ENCODE data around the gene GGA1. TPM values are rescaled to one million over a fixed set of nuclear protein-coding genes. Genes with fewer than 3 reads are reported as not detected.

GGA1 gene
- total RNA-seq, 2 donors from 2014 or later: 17.7 to 29.0 TPM

DNA sequence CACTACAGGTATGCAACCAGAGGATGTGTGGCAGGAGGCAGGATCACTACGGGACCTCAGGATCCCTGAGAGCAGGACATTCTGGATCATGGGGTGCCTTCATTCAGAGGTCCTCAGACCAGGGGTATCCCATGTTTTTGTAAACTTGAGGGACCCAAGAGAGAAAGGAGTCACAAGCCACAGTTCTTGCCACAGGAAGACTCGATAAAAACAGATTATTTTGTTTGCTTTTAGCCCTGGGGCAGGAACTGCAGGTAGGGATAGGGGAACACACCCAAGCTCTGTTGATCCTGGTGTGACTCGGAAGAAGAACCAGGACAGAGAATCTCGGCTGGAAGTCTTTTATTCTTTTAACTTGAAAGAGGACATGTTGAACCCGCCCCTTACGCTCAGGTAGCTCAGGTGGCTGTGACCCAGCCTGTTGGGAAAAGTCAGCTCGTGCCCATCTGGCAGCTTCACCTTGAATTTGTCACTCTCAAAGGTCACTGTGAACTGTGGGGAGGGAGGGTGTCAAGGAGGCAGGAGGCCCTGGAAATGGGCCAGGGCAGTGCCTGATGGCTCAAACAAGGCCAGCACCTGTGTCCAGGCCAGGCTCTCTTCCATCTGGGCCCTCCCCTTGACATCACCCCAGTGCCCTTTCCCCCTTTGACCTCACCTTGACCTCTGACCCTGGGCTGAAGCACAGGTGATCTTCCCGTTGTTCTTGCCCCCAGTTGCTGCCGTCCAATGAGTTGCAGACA is 38.5 kb upstream of the GGA1 start:
- no peak for DNase-seq (ENCODE audit: low spot score)
- peaks cover 14% of the 10 kb centered on the region for H3K36me3 ChIP-seq
- no peak overlapping the region for H3K27ac ChIP-seq
- H3K9me3 ChIP-seq: no peaks in the 10 kb centered on the region
- TF ChIP-seq, protein P1, sequence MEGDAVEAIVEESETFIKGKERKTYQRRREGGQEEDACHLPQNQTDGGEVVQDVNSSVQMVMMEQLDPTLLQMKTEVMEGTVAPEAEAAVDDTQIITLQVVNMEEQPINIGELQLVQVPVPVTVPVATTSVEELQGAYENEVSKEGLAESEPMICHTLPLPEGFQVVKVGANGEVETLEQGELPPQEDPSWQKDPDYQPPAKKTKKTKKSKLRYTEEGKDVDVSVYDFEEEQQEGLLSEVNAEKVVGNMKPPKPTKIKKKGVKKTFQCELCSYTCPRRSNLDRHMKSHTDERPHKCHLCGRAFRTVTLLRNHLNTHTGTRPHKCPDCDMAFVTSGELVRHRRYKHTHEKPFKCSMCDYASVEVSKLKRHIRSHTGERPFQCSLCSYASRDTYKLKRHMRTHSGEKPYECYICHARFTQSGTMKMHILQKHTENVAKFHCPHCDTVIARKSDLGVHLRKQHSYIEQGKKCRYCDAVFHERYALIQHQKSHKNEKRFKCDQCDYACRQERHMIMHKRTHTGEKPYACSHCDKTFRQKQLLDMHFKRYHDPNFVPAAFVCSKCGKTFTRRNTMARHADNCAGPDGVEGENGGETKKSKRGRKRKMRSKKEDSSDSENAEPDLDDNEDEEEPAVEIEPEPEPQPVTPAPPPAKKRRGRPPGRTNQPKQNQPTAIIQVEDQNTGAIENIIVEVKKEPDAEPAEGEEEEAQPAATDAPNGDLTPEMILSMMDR (IDR thresholded peaks at IDR 0.05): no peak
- no peaks in the 10 kb centered on the region for H3K27me3 ChIP-seq
- no peak overlapping the region for H3K4me3 ChIP-seq
- H3K4me1 ChIP-seq: peaks cover 0 to 38% of the 10 kb centered on the region in 2 donors

DNA sequence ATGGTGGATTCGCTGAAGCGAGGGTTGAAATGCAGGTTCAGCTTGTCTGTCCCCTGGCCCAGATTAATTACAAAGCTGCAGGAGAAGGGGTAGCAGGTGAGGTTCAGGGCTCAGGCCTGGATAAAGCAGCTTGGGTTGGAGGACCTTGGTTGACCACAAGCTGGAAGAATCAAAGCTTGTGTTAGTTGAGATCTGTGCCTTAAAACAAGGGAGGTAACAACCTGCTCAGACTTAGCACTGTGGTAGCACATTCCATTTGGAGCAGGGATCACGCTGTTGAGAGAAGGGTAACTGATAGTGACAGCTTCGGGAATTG is 38.0 kb upstream of the GGA1 start:
- no peaks in the 10 kb centered on the region for H3K9me3 ChIP-seq
- no peak overlapping the region for H3K27ac ChIP-seq
- H3K36me3 ChIP-seq: peaks cover 14% of the 10 kb centered on the region
- H3K4me1 ChIP-seq: peaks cover 0 to 37% of the 10 kb centered on the region in 2 donors
- no peak for DNase-seq (ENCODE audit: low spot score)
- TF ChIP-seq, protein P1 (IDR thresholded peaks at IDR 0.05): no peak
- H3K4me3 ChIP-seq: no peak overlapping the region
- H3K27me3 ChIP-seq: no peaks in the 10 kb centered on the region

DNA sequence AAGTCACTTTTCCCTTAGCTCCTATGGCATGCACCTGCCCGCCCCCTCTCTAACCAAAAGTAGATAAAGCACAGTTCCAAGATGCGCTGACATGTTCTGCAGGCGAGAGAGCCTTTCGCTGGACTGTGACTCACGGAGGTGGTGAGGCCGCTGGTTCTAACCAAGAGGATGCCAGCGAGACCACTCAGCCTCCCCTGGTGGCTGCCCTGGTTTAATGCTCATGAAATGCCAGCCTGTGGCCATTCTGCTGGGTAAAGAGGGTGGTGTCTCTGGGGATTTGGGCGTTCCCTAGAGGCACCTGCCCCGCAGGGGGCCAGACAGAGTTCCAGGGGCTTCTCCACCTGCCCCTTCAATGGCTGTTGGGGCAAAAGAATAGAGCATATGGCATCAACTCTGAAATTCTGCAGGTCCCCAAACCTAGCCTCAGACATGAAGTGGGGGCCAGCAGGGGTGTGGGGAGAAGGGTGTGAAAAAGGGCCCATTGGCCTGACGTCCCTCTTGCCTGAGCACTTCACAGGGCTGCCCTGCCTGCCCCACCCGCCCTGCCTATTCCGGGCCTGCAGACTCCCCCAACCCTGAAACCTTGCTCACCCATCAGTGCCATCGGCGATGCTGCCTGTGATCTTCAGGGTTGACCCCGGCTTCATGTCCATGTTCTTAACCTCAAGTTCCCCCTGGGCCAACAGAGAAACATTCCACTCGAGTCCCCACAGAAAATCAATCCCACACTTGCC is 37.2 kb upstream of the GGA1 start:
- Histone ChIP-seq H3K36me3 (peaks cover 7% of the 10 kb centered on the region), H3K9me3 (no peaks in the 10 kb centered on the region), H3K27me3 (no peaks in the 10 kb centered on the region), H3K27ac (no peak overlapping the region), H3K4me3 (no peak overlapping the region), H3K4me1 (peaks cover 0 to 29% of the 10 kb centered on the region in 2 donors)
- no peak for DNase-seq (ENCODE audit: low spot score)
- TF ChIP-seq, protein P1 (IDR thresholded peaks at IDR 0.05): no peak

DNA sequence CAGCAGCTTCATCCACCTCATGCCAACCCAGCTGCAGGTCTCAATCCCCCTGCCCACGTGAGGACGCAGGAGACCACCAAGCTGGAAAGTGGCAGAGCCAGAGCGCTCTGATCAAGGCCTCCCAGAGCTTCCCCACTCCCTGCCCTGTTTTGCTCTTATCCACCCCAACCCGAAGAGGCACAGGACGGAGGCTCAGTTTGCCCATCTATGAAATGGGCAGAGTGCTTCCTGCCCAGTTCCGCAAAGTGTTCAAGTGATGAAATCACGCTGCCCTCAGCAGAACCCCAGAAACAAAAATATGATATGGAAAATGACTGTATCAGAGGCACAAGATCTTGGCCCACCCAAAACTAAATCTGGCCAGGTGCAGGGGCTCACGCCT is 36.7 kb upstream of the GGA1 start:
- no peaks in the 10 kb centered on the region for H3K27me3 ChIP-seq
- no peaks in the 10 kb centered on the region for H3K9me3 ChIP-seq
- H3K4me1 ChIP-seq: peaks cover 0 to 23% of the 10 kb centered on the region in 2 donors
- H3K27ac ChIP-seq: no peak overlapping the region
- peaks cover 1% of the 10 kb centered on the region for H3K36me3 ChIP-seq
- no peak for DNase-seq (ENCODE audit: low spot score)
- H3K4me3 ChIP-seq: no peak overlapping the region
- TF ChIP-seq, protein P1 (IDR thresholded peaks at IDR 0.05): no peak

DNA sequence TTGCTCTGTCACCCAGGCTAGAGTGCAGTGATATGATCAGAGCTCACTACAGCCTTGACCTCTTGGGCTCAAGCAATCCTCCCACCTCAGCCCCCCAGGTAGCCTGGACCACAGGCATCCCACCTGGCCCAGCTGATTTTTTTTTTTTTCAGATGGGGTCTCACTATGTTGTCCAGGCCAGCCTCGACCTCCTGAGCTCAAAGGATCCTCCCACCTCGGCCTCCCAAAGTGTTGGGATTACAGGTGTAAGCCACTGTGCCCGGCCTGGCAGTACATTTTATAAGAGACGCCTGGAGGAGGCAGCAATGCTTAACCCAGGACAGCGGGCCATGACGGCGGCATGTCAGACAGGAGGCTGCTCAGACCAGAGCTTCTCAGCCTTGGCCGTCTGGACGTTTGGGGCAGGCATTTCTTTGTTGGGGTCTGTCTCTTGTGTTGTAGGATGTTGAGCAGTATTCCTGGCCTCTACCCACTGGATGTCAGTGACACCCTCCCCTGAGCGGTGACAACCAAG is 33.1 kb upstream of the GGA1 start:
- TF ChIP-seq, protein P1 (IDR thresholded peaks at IDR 0.05): no peak
- H3K36me3 ChIP-seq: no peaks in the 10 kb centered on the region
- no peak for DNase-seq (ENCODE audit: low spot score)
- H3K27me3 ChIP-seq: no peaks in the 10 kb centered on the region
- no peaks in the 10 kb centered on the region for H3K9me3 ChIP-seq
- no peaks in the 10 kb centered on the region for H3K4me1 ChIP-seq
- H3K4me3 ChIP-seq: no peak overlapping the region
- H3K27ac ChIP-seq: no peak overlapping the region
